ENCODE data around the gene ACSS1.

Gene ACSS1

GRCh38 chr20:25045343-25045712, 12.6 kb downstream of the ACSS1 start:
- DNase-seq: no peak

- no peak for DNase-seq
Observed at GRCh38 chr20:25044660-25045342, 13.1 kb downstream of the ACSS1 start.

GRCh38 chr20:25044261-25044560, 13.7 kb downstream of the ACSS1 start:
- no peak for DNase-seq

- DNase-seq: no peak
Observed at GRCh38 chr20:25043499-25044260, 14.3 kb downstream of the ACSS1 start.

GRCh38 chr20:25042531-25043498, 15.1 kb downstream of the ACSS1 start:
- DNase-seq: peak; percentile 28

- DNase-seq: no peak
Observed at GRCh38 chr20:25041813-25042530, 16.0 kb downstream of the ACSS1 start.

- DNase-seq: no peak
Observed at GRCh38 chr20:25040438-25040831, 17.5 kb downstream of the ACSS1 start.

GRCh38 chr20:25039697-25040437, 18.1 kb downstream of the ACSS1 start:
- peak; percentile 86 for DNase-seq

GRCh38 chr20:25038591-25039015, 19.3 kb downstream of the ACSS1 start:
- no peak for DNase-seq

- DNase-seq: no peak
Observed at GRCh38 chr20:25038103-25038410, 19.9 kb downstream of the ACSS1 start.

GRCh38 chr20:25037288-25038102, 20.4 kb downstream of the ACSS1 start:
- DNase-seq: no peak

GRCh38 chr20:25036331-25036936, 21.5 kb downstream of the ACSS1 start:
- no peak for DNase-seq

- no peak for DNase-seq
Observed at GRCh38 chr20:25035921-25036320, 22.0 kb downstream of the ACSS1 start.

- no peak for DNase-seq
Observed at GRCh38 chr20:25033924-25034300, 24.0 kb downstream of the ACSS1 start.

GRCh38 chr20:25033265-25033923, 24.5 kb downstream of the ACSS1 start:
- DNase-seq: peak; percentile 17

- DNase-seq: no peak
Observed at GRCh38 chr20:25032478-25033264, 25.3 kb downstream of the ACSS1 start.

- DNase-seq: no peak
Observed at GRCh38 chr20:25032065-25032477, 25.9 kb downstream of the ACSS1 start.

GRCh38 chr20:25031241-25031640, 26.7 kb downstream of the ACSS1 start:
- DNase-seq: no peak

- DNase-seq: no peak
Observed at GRCh38 chr20:25030649-25031207, 27.2 kb downstream of the ACSS1 start.

All from NCI-H2029 (cell line).